KOPT-K1 (cell line): ENCODE results near the gene ALDH3B2.

ENCODE experiments used
- H3K27ac ChIP-seq: fragments of 200-600 bp; sonication (generic); 2 replicates; pipeline ENCODE4 v1.5.1; 2016; ENCODE audit warnings: antibody characterized with exemption, mild to moderate bottlenecking, low read depth, low read length; ENCODE audit not compliant: poor library complexity, severe bottlenecking
- H3K36me3 ChIP-seq: fragments of 200-600 bp; sonication (generic); 2 replicates; pipeline ENCODE4 v1.5.1; 2017; ENCODE audit warnings: antibody characterized with exemption, mild to moderate bottlenecking, low read length, moderate library complexity; ENCODE audit not compliant: insufficient read depth
- H3K9me3 ChIP-seq: fragments of 200-600 bp; sonication (generic); 2 replicates; pipeline ENCODE4 v1.5.1; 2017; ENCODE audit warnings: antibody characterized with exemption, low read length, mild to moderate bottlenecking; ENCODE audit not compliant: insufficient read depth, poor library complexity, severe bottlenecking

Gene ALDH3B2

DNA sequence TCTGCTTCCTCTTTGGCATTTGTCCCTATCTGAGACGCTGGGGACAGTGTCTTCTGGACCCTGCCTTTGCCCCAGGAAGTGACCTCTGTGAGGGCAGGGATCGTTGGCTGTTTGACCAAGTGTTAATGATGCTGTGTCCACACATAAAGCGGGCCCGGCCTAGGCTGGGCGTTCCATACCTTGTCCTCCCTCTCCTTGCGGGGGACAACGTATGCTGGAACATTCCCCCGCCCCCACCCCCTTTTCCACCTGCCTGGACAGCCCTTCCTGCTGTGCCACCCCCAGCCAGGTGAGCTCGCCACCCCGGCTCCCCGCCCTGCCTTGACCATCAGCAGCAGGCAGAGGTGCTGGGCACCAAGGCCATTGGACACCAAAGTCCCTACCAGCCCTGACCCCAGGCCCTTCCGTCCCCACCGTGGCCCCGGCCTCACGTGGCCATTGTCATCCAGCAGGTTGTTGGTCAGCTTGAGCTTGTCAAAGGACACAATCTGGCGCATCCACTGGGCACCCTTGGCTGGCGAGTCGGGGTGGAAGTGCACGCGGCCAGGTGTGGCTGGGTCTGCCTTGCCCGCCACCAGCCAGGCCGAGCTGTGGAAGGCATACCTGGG is 40.6 kb downstream of the ALDH3B2 start:
- Histone ChIP-seq H3K27ac (no peak overlapping the region), H3K36me3 (no peaks in the 10 kb centered on the region), H3K9me3 (no peaks in the 10 kb centered on the region)

DNA sequence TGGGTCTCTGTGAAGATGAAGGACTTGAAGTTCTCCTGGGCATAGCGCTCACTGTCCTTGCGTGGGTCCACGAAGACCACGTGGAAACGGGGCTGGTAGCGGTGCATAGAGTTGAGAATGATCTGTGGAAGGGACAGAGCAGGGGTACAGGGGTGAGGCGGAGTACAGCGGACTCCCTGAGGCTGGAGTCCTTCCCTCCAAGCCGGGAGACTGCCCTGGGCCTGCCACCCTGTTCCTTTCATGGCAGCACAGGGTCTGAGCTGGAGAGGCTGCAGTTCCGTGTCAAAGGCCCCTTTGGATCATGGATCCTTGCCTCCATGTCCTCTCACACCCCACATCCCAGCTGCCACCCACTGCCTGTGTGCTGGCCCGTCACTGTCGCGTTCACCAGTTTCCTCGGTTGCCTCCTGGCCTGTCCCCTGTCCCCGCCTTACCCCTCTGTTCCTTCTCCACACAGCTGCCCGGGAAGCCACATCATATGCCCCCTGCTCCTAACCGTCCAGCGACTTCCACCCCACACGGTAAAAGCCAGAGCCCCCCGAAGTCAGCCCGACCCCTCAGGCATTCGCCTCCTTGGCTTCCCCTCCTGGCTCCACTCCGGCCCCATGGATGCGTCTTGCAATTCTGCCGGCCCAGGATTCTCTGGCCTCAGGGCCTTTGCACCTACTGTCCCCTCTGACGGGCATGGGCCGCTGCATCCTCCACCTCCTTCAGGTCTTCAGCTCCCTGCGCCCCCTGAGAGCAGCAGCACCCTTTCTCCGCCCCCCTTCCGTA is 41.3 kb downstream of the ALDH3B2 start:
- no peak overlapping the region for H3K27ac ChIP-seq
- H3K9me3 ChIP-seq, result no peaks in the 10 kb centered on the region
- no peaks in the 10 kb centered on the region for H3K36me3 ChIP-seq

DNA sequence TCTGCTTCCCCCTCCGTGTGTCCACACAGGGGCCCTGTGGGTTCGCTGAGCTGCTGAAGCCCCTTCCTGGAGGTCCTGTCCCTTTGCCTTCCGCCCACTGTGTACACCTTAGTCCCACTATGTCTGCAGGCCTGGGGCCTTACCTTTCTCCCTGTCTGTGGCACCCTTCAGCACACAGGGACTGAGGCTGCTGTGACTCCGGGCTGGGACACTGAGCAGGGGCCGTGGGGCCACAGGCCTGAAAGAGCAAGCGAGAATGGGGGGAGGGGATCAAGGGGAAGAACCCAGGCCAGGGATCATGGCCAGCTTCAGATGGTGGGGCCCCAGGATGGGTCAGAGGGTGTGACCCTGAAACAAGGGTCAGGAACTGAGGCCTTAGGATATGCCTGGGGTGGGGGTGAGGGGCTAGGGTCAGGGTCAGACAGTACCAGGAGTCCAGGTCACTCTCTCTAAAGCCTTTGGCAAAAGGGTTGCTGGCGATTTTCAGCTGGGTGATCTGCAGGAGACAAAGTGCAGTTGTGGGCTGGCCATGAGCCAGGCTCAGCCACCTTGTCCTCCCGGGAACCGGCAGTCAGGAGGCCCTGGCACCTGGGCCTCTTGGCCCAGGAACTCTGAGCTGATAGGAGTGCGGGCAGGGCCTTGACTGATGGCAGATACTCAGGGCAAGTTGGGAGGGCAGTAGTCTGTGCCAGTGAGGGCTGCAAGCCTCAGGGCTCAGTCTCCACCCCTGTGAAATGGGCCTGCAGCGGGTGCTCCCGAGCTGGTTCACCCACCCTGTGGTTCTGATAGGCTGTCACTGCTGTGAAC is 42.0 kb downstream of the ALDH3B2 start:
- Histone ChIP-seq H3K27ac (no peak overlapping the region), H3K9me3 (no peaks in the 10 kb centered on the region), H3K36me3 (peaks cover 5% of the 10 kb centered on the region; the same call in 1 of the 2 replicates)

DNA sequence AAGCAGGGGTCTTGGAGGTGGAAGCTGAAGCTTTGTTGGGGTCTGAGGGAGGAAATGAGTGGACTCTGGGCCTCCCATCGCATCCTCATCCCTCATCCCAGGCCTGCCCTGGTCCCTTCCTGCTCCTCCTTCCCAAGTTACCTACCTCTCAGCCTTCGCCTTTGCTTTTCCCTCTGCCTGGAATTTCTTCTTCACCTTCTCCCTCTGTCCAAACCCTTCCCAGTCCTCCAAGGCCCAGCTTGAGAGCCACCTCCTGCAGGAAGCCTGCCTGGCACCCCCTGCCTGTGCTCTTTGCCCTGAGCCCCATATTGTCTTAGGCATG is 42.6 kb downstream of the ALDH3B2 start:
- H3K36me3 ChIP-seq, result peaks cover 5% of the 10 kb centered on the region; the same call in 1 of the 2 replicates
- no peaks in the 10 kb centered on the region for H3K9me3 ChIP-seq
- no peak overlapping the region for H3K27ac ChIP-seq

DNA sequence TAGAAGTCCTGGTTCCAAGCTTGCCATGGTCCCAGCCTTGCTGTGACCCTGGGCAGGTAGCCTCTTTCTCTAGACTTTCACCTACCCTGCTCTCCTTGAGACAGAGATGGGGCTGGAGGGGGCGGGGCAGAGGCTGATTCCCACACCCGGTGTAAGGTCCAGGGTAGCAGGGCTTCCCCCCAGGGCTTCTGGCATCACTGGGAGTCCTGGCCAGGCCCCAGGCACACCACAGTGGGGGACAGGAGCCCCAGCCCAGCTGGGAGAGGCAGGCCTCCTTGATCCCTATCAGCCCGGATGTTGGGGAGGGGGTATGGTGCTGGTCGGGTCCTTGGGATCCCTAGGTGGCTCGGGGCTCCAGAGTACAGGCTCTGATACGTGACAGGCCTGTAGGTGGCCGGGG is 43.0 kb downstream of the ALDH3B2 start:
- no peaks in the 10 kb centered on the region for H3K9me3 ChIP-seq
- H3K27ac ChIP-seq, result no peak overlapping the region
- H3K36me3 ChIP-seq, result peaks cover 5% of the 10 kb centered on the region; the same call in 1 of the 2 replicates

DNA sequence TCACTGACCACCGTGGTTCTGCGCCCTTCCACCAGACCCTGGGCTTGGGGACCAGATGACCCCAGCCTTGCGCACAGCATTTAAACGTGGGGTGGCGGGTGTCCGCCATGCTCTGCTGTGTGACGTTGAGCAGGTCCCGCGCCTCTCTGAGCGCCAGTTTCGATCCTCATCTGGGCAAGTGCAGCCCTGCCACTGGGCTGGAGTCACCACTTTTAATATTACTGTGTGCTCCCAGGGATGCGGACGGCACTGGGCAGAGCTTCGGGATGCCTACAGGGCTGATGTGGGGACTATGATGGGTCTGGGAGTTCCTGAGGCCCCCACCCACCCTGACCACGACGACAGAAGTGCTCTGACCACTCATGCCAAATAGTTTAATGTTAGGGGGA is 43.5 kb downstream of the ALDH3B2 start:
- H3K27ac ChIP-seq, result peak overlapping the region; percentile 67
- no peaks in the 10 kb centered on the region for H3K9me3 ChIP-seq
- peaks cover 5% of the 10 kb centered on the region; the same call in 1 of the 2 replicates for H3K36me3 ChIP-seq

DNA sequence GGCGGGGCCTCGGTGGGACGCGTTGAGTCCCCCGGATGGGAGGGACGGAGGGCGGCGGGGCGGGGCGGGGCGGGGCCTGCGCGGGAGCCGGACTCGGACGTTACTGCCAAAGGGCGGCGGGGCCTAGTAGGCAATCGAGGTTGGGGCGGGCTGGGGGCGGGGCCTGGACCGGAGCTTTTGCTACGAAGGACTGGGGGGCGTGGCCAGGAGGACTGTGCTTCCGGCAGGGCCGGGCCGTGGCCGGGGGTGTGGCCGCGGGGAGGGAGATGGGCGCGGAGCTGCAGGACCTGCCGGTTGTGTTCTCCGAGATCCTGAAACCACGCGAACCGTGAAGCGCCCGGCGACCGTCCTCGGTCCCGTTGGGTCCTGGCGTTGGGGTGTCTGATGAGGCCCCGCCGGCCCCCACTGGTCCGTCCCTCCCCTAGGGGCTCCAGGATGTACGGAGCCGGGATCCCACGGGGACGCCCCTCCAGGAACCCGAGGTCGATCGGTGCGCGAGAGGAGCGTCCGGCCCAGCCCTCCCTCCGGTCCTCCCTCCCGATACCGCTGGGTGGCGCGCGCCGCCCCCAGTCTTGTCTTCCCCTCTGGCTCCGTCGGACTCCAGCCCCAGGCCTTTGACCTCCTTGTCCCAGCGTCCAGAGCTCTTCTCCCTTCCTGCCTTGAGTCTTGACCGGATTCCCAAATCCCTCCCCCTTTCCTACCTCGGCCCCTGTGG is 44.0 kb downstream of the ALDH3B2 start:
- H3K9me3 ChIP-seq, result no peaks in the 10 kb centered on the region
- H3K27ac ChIP-seq, result peak overlapping the region; percentile 76
- peaks cover 5% of the 10 kb centered on the region; the same call in 1 of the 2 replicates for H3K36me3 ChIP-seq

DNA sequence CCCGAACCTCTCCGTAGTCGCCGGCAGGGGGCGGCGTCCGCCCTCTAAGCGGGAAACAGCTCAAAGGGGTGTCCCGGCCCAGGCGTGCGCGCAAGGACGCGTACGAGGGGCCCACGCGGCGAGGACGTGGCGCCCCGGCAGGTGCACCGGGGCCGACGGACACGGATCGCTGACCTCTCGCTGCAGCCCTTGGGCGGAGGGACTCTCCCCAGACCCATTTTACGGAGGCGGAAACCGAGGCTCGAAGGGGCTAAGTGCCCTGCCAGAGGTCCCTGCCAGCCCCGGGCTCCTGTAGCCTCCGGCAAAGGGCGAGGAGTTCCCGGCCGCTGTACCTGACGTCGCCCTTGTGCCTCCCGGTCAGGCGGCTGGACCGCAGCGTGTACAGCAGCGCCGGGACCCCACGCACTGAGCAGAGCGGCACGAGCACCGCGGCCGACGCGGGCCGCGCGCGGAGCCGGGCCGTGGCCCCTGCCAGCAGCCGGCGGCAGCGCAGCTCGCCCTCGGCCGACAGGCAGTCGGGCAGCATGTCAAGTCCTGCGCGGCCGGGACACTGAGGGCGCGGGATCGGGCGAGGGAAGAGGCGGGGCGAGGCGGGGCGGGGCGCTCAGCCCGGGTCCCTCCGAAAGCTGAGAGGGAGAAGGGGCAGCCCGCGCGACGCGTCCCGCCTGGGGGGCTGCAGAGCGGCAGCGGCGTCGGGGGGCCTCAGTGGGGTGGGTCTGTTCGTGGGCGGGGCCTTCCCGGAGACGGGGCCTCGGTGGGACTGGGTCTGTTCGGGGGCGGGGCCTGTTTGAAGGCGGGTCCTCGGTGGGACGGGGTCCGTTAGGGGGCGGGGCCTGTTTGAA is 44.8 kb downstream of the ALDH3B2 start, which contains the start of gene NUDT8:
Gene NUDT8, minus strand, starts transcription at position 552 of the 842 bp plus-strand sequence. Its CDS starts 26 bp downstream, at position 526.
- Histone ChIP-seq H3K27ac (peak within 1 kb of the TSS; percentile 76), H3K9me3 (no peaks in the 10 kb centered on the region), H3K36me3 (peaks cover 5% of the 10 kb centered on the region; the same call in 1 of the 2 replicates)

DNA sequence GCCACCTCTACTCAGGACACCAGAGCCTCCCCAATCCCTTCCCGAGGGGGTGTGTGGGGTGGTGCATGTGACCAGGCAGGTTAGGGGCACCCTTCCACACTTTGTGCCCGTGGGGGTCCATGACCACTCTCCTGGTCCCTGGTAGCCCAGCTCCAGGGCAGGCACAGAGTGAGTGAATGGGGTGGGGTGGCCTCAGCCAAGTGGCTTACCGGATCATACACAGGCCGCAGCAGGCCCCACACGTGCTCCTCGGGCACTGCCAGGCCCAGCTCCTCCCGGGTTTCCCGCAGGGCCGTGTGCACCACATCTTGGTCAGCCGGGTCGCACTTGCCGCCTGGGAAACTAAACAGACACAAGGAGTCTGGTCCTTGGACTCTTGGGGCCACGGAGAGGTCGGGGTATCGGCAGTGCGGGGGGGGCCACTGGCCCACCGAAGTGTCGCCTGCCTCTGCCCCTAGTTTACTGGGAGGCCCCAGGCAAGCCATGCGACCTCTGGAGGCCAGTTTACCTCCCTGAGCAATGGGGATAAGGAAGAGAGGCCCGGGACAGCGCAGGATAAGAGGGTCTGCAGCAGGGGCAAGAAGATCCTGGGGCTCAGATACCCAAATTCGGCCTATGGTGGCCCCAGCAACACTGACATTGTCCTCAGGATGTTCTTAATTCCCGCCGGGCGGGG is 45.6 kb downstream of the ALDH3B2 start:
- Histone ChIP-seq H3K36me3 (peaks cover 5% of the 10 kb centered on the region; the same call in 1 of the 2 replicates), H3K27ac (peak overlapping the region; percentile 76), H3K9me3 (no peaks in the 10 kb centered on the region)

DNA sequence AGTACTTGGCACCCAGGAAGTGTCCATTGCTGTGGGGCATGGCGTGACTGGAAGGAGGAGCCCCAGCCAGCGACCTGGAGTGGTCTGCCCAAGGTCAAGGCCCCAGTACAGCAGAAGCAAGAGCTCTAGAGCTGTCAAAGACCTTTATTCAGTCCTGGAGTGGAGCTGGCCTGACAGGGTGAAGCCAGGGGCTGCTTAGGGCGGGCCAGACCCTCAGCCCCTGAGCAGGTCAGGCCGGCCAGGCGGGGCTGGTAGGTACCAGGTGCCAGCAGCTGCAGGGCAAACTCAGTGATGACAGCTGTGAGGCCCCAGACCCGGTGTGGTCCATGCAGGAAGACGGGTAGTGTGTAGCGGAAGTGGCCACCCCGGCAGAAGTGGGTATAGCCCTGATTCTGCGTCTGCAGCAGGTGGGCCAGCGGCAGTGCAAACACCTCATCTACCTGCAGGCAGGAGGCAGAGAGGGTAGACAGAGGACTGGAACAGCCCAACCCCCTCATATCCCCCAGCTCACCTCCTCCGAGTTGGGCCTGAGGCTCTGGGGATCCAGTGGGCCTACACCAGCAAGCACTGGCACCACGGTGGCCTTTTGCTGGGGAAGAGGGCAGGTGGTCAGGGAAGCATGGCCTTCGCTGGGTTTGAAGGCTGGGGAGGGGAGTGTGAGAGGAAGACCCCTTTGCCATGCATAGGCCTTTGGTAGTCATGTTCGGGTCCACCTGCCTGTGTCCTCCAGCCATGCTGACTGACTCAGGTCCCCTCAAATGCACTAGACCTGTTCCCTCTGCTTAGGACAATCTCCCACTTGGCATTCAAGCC is 46.4 kb downstream of the ALDH3B2 start:
- H3K9me3 ChIP-seq, result no peaks in the 10 kb centered on the region
- H3K27ac ChIP-seq, result peak overlapping the region; percentile 76
- H3K36me3 ChIP-seq, result peaks cover 5% of the 10 kb centered on the region; the same call in 1 of the 2 replicates

DNA sequence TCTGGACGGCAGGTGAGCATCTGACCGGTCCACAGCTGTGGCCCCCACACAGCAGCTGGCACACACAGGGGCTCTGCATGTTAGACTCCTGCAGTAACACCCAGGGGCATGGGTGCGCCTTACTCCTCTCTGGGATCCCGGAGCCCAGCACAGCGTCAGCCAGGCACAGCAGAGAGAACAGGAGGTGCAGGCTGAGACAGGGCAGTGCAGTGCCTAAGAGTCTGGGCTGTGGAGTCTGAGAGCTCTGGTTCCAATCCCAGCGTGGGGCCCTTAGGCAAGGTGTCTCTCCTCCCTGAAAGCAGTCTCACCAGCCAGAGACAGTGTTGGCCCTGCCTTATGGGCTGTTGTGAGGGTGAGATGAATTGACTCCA is 47.0 kb downstream of the ALDH3B2 start:
- no peaks in the 10 kb centered on the region for H3K9me3 ChIP-seq
- no peak overlapping the region for H3K27ac ChIP-seq
- peaks cover 5% of the 10 kb centered on the region; the same call in 1 of the 2 replicates for H3K36me3 ChIP-seq

DNA sequence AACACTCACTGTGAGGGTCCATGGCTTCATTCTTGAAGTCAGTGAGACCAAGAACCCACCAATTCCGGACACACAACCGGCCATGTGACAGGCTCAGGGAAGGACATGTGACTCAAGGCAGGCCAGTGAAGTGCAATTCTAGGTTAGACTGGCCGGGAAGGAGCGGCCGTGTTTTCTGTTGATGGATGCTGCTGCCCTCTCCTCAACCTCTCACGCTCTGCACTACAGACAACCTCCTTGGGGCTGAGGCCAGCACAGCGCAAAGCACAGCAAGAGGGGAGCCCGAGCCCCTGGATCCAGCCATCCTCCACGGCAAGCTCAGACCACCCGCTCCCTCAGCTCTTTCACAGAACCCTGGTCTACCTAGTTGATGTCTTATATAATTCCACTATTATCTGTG is 47.5 kb downstream of the ALDH3B2 start:
- no peak overlapping the region for H3K27ac ChIP-seq
- H3K9me3 ChIP-seq, result no peaks in the 10 kb centered on the region
- H3K36me3 ChIP-seq, result peaks cover 5% of the 10 kb centered on the region; the same call in 1 of the 2 replicates
